ENCODE data around the gene ST6GALNAC5. TPM values are rescaled to one million over a fixed set of nuclear protein-coding genes. Genes with fewer than 3 reads are reported as not detected.
"Not testable (repeated sequence)": the region's sequence is repeated elsewhere in the genome, so short reads cannot be mapped to it uniquely, and the experiment has no call there.

ST6GALNAC5 gene
- total RNA-seq, 2 experiments from 2014 or later, result not detected

DNA sequence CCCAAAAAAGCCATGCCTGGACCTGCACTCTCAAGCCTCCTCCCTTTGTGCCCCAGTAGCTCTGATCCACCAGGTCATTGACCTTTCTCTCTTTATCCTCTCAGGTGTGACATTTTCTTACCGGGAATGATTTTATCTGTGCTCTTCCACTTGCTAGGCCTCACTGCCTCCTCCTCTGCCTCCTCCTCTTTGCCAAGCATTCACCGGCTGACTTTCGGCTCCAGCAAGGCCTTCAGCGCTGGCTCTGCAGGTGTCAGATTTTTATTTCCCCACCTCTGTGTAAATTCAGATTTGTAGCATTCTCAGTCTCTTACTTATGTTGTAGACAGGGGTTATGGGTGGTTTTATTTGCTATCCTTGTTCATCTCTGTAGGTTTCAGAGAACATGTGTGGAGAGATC lies 91.5 kb downstream of the ST6GALNAC5 start:
- Mint-ChIP-seq H3K9me3 (ENCODE audit: low read depth) (no peaks in the 10 kb centered on the region), H3K4me3 (no peak overlapping the region), H3K4me1 (no peaks in the 10 kb centered on the region), H3K27ac (no peak overlapping the region), H3K27me3 (peaks cover 4% of the 10 kb centered on the region), H3K36me3 (no peaks in the 10 kb centered on the region)
- CTCF ChIA-PET, result no interaction called here
- no peak for ATAC-seq
- no peak for DNase-seq

DNA sequence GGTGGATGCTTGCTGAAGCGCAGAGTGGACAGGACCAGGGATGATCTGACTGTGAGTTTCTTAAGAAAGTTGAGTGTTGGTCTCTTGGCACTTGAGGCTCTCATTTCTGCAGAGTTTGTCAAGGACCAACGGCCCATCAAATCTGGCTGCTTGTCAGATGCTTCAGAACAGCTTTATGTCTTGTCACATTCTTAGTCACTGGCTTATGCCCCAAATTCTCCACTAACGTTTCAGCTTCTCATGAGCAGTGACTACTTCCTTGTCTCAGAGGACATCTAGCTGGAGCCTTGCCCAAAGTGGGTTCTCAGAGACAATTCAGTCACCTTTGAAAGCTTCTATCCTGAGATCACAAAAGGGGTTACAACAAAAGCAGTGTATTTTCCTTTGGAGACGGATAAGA lies 92.3 kb downstream of the ST6GALNAC5 start:
- Mint-ChIP-seq H3K4me1 (no peaks in the 10 kb centered on the region), H3K36me3 (no peaks in the 10 kb centered on the region), H3K27me3 (peaks cover 4% of the 10 kb centered on the region), H3K4me3 (no peak overlapping the region), H3K9me3 (ENCODE audit: low read depth) (no peaks in the 10 kb centered on the region), H3K27ac (no peak overlapping the region)
- CTCF ChIA-PET, result no interaction called here
- DNase-seq (no peak), ATAC-seq (no peak)

DNA sequence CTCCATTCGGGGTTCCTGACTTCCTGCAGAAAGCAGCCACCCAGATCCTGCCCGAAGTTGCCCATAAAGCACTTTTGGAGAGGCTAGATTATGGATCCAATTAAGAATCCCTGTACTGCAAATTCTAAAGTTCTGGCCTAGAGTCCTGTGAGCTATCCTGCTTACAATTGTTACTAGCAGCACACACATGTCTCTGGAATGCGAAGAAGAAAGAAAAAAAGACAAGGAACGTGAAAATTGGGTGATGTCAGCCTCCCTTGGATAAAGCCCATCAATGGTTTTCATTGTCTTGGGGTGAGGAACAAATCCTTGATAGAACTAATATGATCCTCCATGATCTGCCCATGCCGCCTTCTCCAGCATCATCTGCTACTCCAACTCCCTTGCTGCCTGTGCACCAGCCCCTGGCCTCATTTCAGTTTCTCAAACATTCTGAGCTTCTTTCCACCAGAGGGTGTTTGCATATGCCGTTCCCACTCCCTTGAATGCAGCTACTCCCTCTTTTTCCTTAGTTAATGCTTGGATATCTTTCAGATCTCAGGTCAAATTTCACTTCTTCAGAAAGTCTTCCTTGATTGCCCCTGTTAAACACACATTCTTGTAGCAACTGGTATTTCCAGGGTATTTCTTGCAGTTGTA lies 94.0 kb downstream of the ST6GALNAC5 start:
- Mint-ChIP-seq H3K4me3 (no peak overlapping the region), H3K27me3 (peaks cover 4% of the 10 kb centered on the region), H3K9me3 (ENCODE audit: low read depth) (no peaks in the 10 kb centered on the region), H3K4me1 (no peaks in the 10 kb centered on the region), H3K36me3 (no peaks in the 10 kb centered on the region), H3K27ac (no peak overlapping the region)
- DNase-seq, result no peak
- CTCF ChIA-PET, result no interaction called here
- no peak for ATAC-seq

DNA sequence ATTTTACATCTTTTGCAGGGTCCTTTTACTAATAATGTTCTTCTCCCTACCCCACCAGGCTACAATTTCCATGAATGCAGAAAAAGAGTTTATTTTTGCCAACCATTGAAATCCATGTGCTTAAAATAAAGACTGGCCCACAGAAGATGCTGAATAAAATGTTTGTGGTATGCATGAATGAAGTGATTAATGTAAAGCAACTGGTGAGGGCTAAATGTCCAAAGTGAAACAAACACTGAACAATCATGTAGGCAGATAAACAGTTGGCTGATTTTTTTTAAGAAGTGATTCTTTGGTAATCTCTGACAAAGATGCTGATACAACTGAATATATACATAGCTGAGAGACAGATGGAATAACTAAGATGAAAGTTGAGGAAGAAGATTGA lies 94.5 kb downstream of the ST6GALNAC5 start:
- Mint-ChIP-seq H3K4me3 (no peak overlapping the region), H3K9me3 (ENCODE audit: low read depth) (no peaks in the 10 kb centered on the region), H3K27ac (no peak overlapping the region), H3K4me1 (no peaks in the 10 kb centered on the region), H3K27me3 (peaks cover 4% of the 10 kb centered on the region), H3K36me3 (no peaks in the 10 kb centered on the region)
- DNase-seq (no peak), ATAC-seq (no peak)
- CTCF ChIA-PET, result no interaction called here

DNA sequence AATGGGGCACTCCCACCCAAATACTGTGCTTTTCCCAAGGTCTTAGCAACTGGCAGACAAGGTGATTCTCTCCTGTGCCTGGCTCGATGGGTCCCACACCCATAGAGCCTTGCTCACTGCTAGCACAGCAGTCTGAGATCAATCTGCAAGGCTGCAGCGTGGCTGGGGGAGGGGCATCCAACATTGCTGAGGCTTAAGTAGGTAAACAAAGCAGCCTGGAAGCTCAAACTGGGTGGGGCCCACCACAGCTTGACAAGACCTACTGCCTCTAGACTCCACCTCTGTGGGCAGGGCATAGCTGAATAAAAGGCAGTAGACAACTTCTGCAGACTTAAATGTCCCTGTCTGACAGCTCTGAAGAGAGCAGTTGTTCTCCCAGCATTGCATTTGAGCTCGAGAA lies 114.0 kb downstream of the ST6GALNAC5 start:
- H3K9me3 Mint-ChIP-seq (ENCODE audit: low read depth); DNase-seq; H3K27ac Mint-ChIP-seq; H3K36me3 Mint-ChIP-seq; H3K27me3 Mint-ChIP-seq; H3K4me3 Mint-ChIP-seq; H3K4me1 Mint-ChIP-seq; CTCF ChIA-PET; ATAC-seq: not testable (repeated sequence)

DNA sequence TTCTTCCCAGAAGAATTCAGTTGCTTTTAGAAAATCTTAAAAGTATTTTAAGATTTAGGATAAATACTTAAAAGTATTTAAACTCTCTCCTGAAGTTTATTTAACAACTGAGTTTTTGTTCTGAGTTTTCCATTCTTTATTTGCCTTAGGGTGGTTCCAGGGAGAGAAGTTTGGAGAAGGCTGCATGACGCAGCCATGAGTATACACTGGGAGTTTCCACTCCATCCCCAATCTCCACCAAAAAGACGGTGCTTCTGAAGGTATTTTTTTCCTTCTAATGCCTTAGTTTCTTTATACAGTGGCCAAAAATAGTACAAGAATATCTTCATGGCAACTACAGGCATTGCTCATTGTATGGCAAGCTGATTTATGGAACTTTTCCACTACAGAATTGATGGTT lies 122.7 kb downstream of the ST6GALNAC5 start:
- CTCF ChIA-PET, result no interaction called here
- H3K36me3 Mint-ChIP-seq, result no peaks in the 10 kb centered on the region
- DNase-seq (no peak), ATAC-seq (no peak)
- no peaks in the 10 kb centered on the region for H3K4me1 Mint-ChIP-seq
- peaks cover 2% of the 10 kb centered on the region for H3K9me3 Mint-ChIP-seq (ENCODE audit: low read depth)
- no peaks in the 10 kb centered on the region for H3K27me3 Mint-ChIP-seq
- H3K4me3 Mint-ChIP-seq, result no peak overlapping the region
- no peak overlapping the region for H3K27ac Mint-ChIP-seq

DNA sequence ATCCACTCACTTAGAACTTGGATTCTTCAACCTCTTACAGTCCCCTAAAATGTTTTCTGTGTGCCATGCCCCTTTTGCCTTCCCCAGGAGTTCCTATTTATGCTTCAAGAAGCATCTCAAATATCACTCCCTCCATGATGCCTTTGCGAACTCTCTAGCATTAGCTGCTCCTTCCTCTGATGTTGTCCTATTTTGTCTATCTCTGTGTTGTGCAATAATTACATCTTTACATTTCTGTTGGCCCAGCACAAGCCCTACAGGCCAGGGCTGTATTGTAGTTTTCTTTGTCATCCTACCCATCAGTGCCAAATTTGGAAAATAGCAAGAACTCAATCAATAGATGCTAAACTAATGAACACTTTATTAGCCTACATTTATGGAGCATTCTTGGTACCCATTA lies 125.8 kb downstream of the ST6GALNAC5 start:
- ATAC-seq, result no peak
- H3K9me3 Mint-ChIP-seq (ENCODE audit: low read depth), result peaks cover 2% of the 10 kb centered on the region
- no peak for DNase-seq
- no peaks in the 10 kb centered on the region for H3K27me3 Mint-ChIP-seq
- no peaks in the 10 kb centered on the region for H3K4me1 Mint-ChIP-seq
- no peaks in the 10 kb centered on the region for H3K36me3 Mint-ChIP-seq
- CTCF ChIA-PET, result no interaction called here
- no peak overlapping the region for H3K27ac Mint-ChIP-seq
- H3K4me3 Mint-ChIP-seq, result no peak overlapping the region

DNA sequence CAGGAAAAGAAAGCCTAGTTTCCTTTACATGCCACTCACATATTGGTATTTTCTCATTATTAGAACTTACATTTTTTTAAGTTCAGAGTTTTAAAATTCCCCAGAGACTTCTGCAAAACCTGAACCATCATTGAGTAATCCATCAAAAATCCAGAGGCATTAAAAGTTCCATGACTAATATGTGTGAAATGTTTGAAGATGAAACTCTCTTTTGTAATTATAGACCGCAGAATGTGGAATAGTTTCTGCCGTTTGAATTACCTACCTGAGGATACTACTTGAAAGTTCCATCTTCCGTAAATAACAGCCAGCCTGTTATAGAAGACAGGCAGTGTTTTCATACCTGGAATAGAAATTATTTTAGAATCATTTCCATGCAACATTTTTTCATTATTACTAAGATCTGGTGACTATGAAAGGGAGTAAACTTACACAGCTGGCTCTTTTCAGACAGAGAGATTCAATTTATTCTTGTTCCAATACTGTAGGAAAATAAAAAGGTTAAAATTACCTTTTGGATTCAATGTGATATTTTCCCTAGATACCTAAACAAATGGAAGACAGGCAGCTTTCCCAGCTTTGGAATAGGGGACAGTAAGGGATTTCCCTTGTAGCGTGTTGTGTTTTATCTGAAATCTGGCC lies 131.4 kb downstream of the ST6GALNAC5 start:
- DNase-seq, result no peak
- no peak overlapping the region for H3K4me3 Mint-ChIP-seq
- CTCF ChIA-PET, result no interaction called here
- no peak overlapping the region for H3K27ac Mint-ChIP-seq
- ATAC-seq, result no peak
- H3K27me3 Mint-ChIP-seq, result no peaks in the 10 kb centered on the region
- no peaks in the 10 kb centered on the region for H3K36me3 Mint-ChIP-seq
- H3K9me3 Mint-ChIP-seq (ENCODE audit: low read depth), result no peaks in the 10 kb centered on the region
- H3K4me1 Mint-ChIP-seq, result no peaks in the 10 kb centered on the region

DNA sequence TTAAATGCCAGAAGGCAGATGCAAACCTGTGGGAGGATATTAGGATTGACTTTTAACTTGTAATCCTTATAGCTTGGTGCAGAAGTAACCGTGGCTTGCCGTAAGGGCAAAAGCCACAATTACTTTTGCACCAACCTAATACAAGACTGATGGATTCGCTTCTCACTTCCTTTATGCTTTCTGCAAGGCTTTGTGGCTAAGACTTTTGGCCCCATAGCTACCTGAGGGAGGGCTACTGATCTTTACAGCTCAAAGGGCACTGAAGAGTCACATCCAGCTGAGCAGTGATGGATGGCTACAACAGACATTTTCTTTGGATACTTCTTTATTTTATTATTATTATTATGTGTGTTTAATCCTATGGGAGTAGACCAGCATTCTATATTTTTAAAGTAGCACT lies 140.4 kb downstream of the ST6GALNAC5 start:
- H3K36me3 Mint-ChIP-seq, result no peaks in the 10 kb centered on the region
- no peaks in the 10 kb centered on the region for H3K27me3 Mint-ChIP-seq
- no peaks in the 10 kb centered on the region for H3K4me1 Mint-ChIP-seq
- H3K27ac Mint-ChIP-seq, result no peak overlapping the region
- no peak overlapping the region for H3K4me3 Mint-ChIP-seq
- DNase-seq (no peak), ATAC-seq (no peak)
- H3K9me3 Mint-ChIP-seq (ENCODE audit: low read depth), result no peaks in the 10 kb centered on the region
- CTCF ChIA-PET, result interaction anchor here (1.1 kb wide), 1 partner anchor 12 kb away, joined by 3 read pairs; no protein-coding TSS in a partner anchor

DNA sequence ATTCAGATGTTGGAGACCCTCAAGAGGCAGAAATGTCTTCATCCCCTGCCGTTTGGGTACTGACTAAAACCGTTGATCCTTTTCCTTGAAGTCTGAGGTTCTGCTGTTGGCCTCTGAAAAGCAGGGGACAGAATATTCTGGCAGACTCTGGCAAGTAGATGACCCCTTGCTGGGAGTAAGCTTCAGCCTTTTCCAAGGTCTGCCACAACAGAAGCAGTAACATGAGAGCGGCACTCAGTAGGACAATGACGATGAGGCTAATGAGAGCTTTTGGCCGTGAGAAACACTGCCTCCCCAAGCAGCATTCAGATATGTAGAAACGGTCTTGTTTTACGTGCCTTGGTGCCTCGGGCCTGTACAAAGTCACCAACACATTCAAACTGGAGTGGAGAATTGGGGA lies 143.7 kb downstream of the ST6GALNAC5 start:
- Mint-ChIP-seq H3K27ac (no peak overlapping the region), H3K27me3 (no peaks in the 10 kb centered on the region), H3K4me3 (no peak overlapping the region), H3K36me3 (no peaks in the 10 kb centered on the region), H3K9me3 (ENCODE audit: low read depth) (no peaks in the 10 kb centered on the region), H3K4me1 (no peaks in the 10 kb centered on the region)
- ATAC-seq (no peak), DNase-seq (no peak)
- CTCF ChIA-PET, result no interaction called here

DNA sequence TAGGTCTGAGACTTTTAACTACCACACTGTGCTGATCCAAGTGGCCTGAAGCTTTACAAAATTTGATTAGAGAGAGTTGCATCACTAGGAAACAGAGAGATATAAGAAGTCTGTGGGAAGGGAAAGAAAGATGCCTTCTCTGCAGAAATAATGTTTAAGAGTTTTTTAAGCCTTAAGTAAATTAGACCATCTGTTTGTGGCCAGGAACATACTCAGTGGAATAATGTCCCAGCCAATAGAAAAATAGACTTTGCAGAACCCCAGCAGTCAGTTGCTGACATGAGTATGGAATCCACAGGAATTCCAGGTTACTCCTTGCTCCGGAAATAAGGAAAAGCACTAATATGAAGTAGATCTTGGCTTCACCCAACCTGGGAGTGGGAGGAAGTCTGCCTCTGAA lies 144.8 kb downstream of the ST6GALNAC5 start:
- H3K27ac Mint-ChIP-seq, result no peak overlapping the region
- CTCF ChIA-PET, result no interaction called here
- no peak overlapping the region for H3K4me3 Mint-ChIP-seq
- ATAC-seq (no peak), DNase-seq (no peak)
- H3K9me3 Mint-ChIP-seq (ENCODE audit: low read depth), result no peaks in the 10 kb centered on the region
- H3K27me3 Mint-ChIP-seq, result peaks cover 2% of the 10 kb centered on the region
- no peaks in the 10 kb centered on the region for H3K36me3 Mint-ChIP-seq
- no peaks in the 10 kb centered on the region for H3K4me1 Mint-ChIP-seq

DNA sequence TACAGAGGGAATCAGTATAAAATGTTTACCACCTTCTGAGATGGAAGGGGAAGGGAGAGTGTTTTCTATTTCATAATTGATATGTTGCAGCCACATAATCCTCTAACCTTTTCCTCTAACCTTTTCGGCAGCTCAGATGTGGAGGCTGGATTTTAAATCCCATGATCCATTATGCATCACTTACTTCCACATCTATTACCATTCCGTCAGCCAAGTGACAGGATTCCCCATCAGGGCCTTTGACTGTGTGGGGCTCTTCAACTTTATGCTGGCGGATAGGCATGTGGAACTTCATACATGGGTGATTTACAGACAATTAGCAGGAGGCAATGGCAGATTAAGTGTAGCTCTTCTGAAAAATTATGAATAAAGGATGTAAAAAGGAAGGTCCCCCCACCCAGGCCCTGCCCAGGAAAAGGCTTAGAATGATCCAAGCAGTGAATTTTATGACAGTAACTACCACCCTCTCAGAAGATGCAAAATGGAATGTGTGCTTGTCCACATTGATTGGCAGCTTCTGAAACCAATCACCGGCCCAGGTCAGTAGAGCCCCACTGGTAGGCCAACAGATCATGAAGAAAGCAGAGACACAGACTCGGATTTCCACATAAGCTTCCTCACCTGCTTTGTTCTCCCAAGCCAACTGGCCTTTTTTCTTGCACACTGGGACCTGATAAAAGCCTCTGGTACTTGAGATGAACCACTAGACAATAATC lies 147.0 kb downstream of the ST6GALNAC5 start:
- CTCF ChIA-PET, result no interaction called here
- Mint-ChIP-seq H3K4me1 (no peaks in the 10 kb centered on the region), H3K9me3 (ENCODE audit: low read depth) (no peaks in the 10 kb centered on the region), H3K27me3 (peaks cover 2% of the 10 kb centered on the region), H3K27ac (no peak overlapping the region), H3K4me3 (no peak overlapping the region), H3K36me3 (no peaks in the 10 kb centered on the region)
- DNase-seq (no peak), ATAC-seq (no peak)

DNA sequence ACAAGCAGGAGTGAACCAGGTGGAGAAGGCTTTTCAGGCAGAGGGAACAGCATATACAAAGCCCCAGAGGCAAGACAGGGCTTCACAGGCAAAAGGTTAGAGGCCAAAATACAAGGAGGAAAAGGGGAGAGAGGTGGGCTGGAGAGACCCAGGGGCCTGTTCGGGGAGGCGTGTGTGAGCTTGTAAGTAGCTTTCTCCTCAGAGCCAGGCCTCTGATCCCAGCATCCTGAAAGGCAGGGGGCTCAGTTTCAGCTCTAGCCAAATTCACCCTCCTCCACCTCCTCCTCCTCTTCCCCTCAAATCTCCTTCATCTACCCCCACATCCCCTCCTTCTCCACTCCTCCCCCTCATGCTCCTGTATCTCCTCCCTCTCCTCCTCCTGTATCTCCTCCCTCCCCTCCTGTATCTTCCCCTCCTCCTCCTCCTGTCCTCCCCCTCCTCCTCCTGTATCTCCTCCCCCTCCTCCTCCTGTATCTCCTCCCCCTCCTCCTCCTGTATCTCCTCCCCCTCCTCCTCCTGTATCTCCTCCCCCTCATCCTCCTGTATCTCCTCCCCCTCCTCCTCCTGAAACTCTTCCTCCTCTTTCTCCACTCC lies 148.6 kb downstream of the ST6GALNAC5 start:
- H3K9me3 Mint-ChIP-seq (ENCODE audit: low read depth), result no peaks in the 10 kb centered on the region
- CTCF ChIA-PET, result no interaction called here
- no peaks in the 10 kb centered on the region for H3K4me1 Mint-ChIP-seq
- no peak overlapping the region for H3K4me3 Mint-ChIP-seq
- H3K36me3 Mint-ChIP-seq, result no peaks in the 10 kb centered on the region
- no peak overlapping the region for H3K27ac Mint-ChIP-seq
- ATAC-seq (no peak), DNase-seq (no peak)
- peaks cover 5% of the 10 kb centered on the region for H3K27me3 Mint-ChIP-seq

DNA sequence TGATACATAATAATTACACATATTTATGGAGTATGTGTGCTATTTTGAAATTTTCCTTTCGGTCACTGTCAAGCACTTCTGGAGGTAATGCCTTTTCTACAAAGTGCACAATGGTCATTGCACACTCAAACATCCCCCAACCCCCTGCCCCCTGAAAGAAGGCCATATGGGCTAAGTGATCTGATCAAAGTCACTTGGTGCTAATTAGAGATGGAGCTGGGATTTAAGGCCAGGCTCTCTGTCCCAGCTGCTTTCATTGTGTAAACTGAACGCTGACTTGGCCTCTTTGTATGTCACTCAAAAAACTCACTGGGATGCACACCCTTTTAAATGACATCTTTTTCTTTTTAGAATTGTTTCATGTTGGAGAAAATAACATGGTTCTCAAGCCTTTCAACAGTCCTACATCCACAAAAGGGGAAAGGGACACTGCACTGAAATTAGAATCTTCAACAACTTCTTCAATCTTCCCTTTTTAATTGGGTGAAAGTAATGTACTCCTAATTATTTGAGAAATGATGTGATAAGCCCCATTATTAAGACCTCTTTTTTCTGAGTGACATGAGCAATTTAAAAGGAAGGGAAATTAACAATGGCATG lies 149.2 kb downstream of the ST6GALNAC5 start:
- H3K27me3 Mint-ChIP-seq, result peaks cover 5% of the 10 kb centered on the region
- H3K36me3 Mint-ChIP-seq, result no peaks in the 10 kb centered on the region
- H3K9me3 Mint-ChIP-seq (ENCODE audit: low read depth), result no peaks in the 10 kb centered on the region
- CTCF ChIA-PET, result no interaction called here
- no peaks in the 10 kb centered on the region for H3K4me1 Mint-ChIP-seq
- no peak for ATAC-seq
- H3K4me3 Mint-ChIP-seq, result no peak overlapping the region
- no peak for DNase-seq
- H3K27ac Mint-ChIP-seq, result no peak overlapping the region

Measured in activated CD8-positive, alpha-beta memory T cell treated with anti-CD3 and anti-CD28 coated beads, Interleukin-2, amount 10 ng/mL, durations not matched to agents 7 days and 5 days (primary cell).